ENCODE measurements around the gene ITPKB. TPM values are rescaled to one million over a fixed set of nuclear protein-coding genes. Genes with fewer than 3 reads are reported as not detected.
"Not testable (repeated sequence)": the region's sequence is repeated elsewhere in the genome, so short reads cannot be mapped to it uniquely, and the experiment has no call there.

The ITPKB gene
- total and polyA plus RNA-seq, 2 experiments from 2014 or later: 0.31 to 5.2 TPM

GRCh38 chr1:226776066-226776465 is 37.0 kb upstream of the ITPKB start (continued):
- no peak for TF ChIP-seq REST (IDR thresholded peaks at IDR 0.05; ENCODE audit: unreplicated experiment)

DNA sequence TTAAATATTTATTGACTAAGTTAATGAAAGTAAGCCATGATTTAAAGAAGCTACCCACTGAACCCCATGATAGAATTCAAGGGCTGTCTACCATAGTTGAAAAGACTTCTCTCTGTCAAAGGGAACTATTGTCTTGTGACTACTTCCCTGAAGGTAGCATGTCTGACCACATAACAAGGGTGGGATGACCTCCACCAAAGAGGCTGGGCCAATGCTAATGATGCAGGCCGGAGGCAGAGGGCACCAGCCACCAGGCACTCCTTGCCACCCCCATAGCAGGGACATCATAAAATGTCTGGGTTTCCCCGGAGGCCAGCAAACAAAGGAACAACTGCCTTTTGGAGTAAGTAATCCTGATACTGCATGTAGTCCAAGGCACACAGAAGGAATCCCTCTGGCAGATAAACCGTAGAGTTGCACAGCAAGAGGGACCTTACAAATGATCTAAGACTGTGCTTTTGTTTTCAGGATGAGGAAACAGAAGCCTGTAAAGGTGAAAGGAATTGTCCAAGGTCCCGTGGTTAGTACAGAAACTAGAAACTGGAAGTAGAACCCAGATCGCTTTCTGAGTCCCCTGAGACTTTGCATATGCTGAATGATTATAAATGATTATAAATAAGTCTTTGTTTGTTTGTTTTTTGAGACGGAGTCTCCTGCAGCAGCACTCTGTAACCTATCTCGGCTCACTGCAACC is 33.5 kb upstream of the ITPKB start:
- Histone ChIP-seq H3K79me2 (replicated peaks; ENCODE audit: insufficient read depth) (no peaks in the 10 kb centered on the region), H3K4me2 (no peak overlapping the region), H3K4me1 (ENCODE audit: insufficient read depth) (no peaks in the 10 kb centered on the region), H3K27me3 (ENCODE audit: insufficient read depth) (no peaks in the 10 kb centered on the region), H4K20me1 (replicated peaks; ENCODE audit: insufficient read depth) (no peaks in the 10 kb centered on the region), H3F3A (replicated peaks; ENCODE audit: low read depth) (no peaks in the 10 kb centered on the region), H2AFZ (peak overlapping the region; percentile 5; the same call in 1 of the 2 replicates), H3K9me2 (ENCODE audit: insufficient read depth) (peaks cover 4% of the 10 kb centered on the region; the same call in 1 of the 2 replicates), H3K27ac (ENCODE audit: low read depth) (no peak overlapping the region), H3K36me3 (ENCODE audit: insufficient read depth) (no peaks in the 10 kb centered on the region), H3K4me3 (no peak overlapping the region)
- Mint-ChIP-seq H3K9me3 (no peaks in the 10 kb centered on the region; the same call in 2 of the 3 replicates), H3K36me3 (ENCODE audit: low read depth) (no peaks in the 10 kb centered on the region), H3K27me3 (ENCODE audit: insufficient read depth, low read depth, poor library complexity) (peaks cover 6% of the 10 kb centered on the region), H3K4me1 (peaks cover 3% of the 10 kb centered on the region; the same call in 2 of the 3 replicates), H3K27ac (no peak overlapping the region), H3K4me3 (no peak overlapping the region)
- TF ChIP-seq STAT1 (IDR thresholded peaks at IDR 0.05; ENCODE audit: unreplicated experiment) (no peak), EZH2phosphoT487 (IDR thresholded peaks at IDR 0.05; ENCODE audit: unreplicated experiment) (no peak), CTCF (conservative IDR thresholded peaks at IDR 0.05; ENCODE audit: low read depth in 2 of 2) (no peak), NANOG (IDR thresholded peaks at IDR 0.05; ENCODE audit: borderline replicate concordance) (no peak), EZH2 (IDR thresholded peaks at IDR 0.05; ENCODE audit: low read depth, unreplicated experiment) (no peak), POLR2AphosphoS5 (IDR thresholded peaks at IDR 0.05; ENCODE audit: low read depth) (no peak), JUNB (IDR thresholded peaks at IDR 0.05; ENCODE audit: unreplicated experiment) (no peak)
- TF ChIP-seq, protein P1, sequence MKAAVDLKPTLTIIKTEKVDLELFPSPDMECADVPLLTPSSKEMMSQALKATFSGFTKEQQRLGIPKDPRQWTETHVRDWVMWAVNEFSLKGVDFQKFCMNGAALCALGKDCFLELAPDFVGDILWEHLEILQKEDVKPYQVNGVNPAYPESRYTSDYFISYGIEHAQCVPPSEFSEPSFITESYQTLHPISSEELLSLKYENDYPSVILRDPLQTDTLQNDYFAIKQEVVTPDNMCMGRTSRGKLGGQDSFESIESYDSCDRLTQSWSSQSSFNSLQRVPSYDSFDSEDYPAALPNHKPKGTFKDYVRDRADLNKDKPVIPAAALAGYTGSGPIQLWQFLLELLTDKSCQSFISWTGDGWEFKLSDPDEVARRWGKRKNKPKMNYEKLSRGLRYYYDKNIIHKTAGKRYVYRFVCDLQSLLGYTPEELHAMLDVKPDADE (IDR thresholded peaks at IDR 0.05): no peak
- no peak for ATAC-seq
- DNase-seq (ENCODE audit: low spot score): no peak

DNA sequence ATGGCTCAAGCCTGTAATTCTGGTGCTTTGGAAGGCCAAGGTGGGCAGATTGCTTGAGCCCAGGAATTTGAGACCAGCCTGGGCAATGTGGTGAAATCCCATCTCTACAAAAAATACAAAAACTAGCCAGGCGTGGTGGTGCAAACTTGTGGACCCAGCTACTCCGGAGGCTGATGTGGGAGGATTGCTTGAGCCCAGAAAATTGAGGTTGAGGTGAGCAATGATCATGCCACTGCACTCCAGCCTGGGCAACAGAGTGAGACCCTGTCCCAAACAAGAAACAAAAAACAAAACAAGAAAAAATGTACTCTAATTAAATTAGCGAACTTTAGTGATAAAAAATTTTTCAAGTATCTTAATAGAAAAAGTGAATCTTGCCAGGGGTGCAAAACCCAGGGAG is 28.1 kb upstream of the ITPKB start:
- H3K9me3 Mint-ChIP-seq; H3K4me3 ChIP-seq; H3K9me2 ChIP-seq (ENCODE audit: insufficient read depth); H3K4me2 ChIP-seq; H3K27ac ChIP-seq (ENCODE audit: low read depth); DNase-seq (ENCODE audit: low spot score); H3K27me3 ChIP-seq (ENCODE audit: insufficient read depth); H3F3A ChIP-seq (replicated peaks; ENCODE audit: low read depth); H3K36me3 ChIP-seq (ENCODE audit: insufficient read depth); H3K27me3 Mint-ChIP-seq (ENCODE audit: insufficient read depth, low read depth, poor library complexity); ATAC-seq; H3K36me3 Mint-ChIP-seq (ENCODE audit: low read depth); H2AFZ ChIP-seq; H3K4me3 Mint-ChIP-seq; H4K20me1 ChIP-seq (replicated peaks; ENCODE audit: insufficient read depth); H3K27ac Mint-ChIP-seq; H3K79me2 ChIP-seq (replicated peaks; ENCODE audit: insufficient read depth): not testable (repeated sequence)
- peaks cover 28% of the 10 kb centered on the region for H3K4me1 ChIP-seq (ENCODE audit: insufficient read depth)
- H3K4me1 Mint-ChIP-seq: peaks cover 30% of the 10 kb centered on the region

All from GM23338 (cell line).